Measurements from ENCODE around the gene FOXO6.

DNA sequence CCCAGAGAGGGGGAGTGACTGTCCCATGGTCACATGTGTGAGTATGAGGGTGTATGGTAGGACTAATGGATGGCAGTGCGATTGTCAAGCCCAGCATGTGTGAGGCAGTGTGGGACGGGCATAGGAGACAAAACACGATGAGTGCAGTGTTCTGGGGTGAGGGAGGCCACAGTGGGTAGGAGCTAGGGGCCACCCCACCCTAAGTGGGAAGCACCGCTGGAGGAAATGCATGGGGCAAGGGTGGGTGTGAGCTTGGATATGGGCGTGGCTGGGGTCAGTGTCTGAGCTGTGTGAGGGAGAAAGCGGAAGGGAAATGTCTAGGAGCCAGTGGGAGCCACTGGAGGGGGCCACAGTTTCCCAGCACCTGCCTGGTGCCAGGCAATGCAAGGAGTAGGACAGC lies 56.5 kb downstream of the FOXO6 start:
- TF ChIP-seq EZH2 (IDR thresholded peaks at IDR 0.05; ENCODE audit: insufficient read depth, poor library complexity, severe bottlenecking) (no peak), EZH2phosphoT487 (IDR thresholded peaks at IDR 0.05; ENCODE audit: insufficient read depth, low read depth) (no peak)
